HG02973 (cell line): ENCODE results near the gene STXBP6.
"Not testable (repeated sequence)": the region's sequence is repeated elsewhere in the genome, so short reads cannot be mapped to it uniquely, and the experiment has no call there.

Experiments
- ATAC-seq: cut with Tn5 transposase; IDR thresholded peaks from one replicate; pipeline ENCODE4 v1.9.1; 2021; ENCODE audit warnings: moderate library complexity; ENCODE audit not compliant: unreplicated experiment

STXBP6 gene

GRCh38 chr14:24813819-24814259, 236.1 kb downstream of the STXBP6 start:
- ATAC-seq: no peak

GRCh38 chr14:24813089-24813815, 236.7 kb downstream of the STXBP6 start:
- ATAC-seq: no peak

- ATAC-seq: no peak
These were observed 240.8 kb downstream of the STXBP6 start for GRCh38 chr14:24809135-24809534.

GRCh38 chr14:24808412-24808811, 241.5 kb downstream of the STXBP6 start:
- no peak for ATAC-seq

GRCh38 chr14:24806061-24806678, 243.8 kb downstream of the STXBP6 start:
- ATAC-seq: no peak

- ATAC-seq: no peak
These were observed 245.3 kb downstream of the STXBP6 start for GRCh38 chr14:24804552-24805212.

GRCh38 chr14:24803933-24804494, 245.9 kb downstream of the STXBP6 start:
- no peak for ATAC-seq

GRCh38 chr14:24803426-24803825, 246.5 kb downstream of the STXBP6 start:
- not testable (repeated sequence) for ATAC-seq

GRCh38 chr14:24802236-24802635, 247.7 kb downstream of the STXBP6 start:
- ATAC-seq: no peak

- no peak for ATAC-seq
These were observed 248.9 kb downstream of the STXBP6 start for GRCh38 chr14:24801024-24801423.

GRCh38 chr14:24798911-24799462, 251.0 kb downstream of the STXBP6 start:
- peak; percentile 66 for ATAC-seq

GRCh38 chr14:24795406-24795805, 254.5 kb downstream of the STXBP6 start:
- ATAC-seq: no peak

- ATAC-seq: no peak
These were observed 255.2 kb downstream of the STXBP6 start for GRCh38 chr14:24794644-24795305.

- ATAC-seq: no peak
These were observed 259.8 kb downstream of the STXBP6 start for GRCh38 chr14:24790196-24790595.

- no peak for ATAC-seq
These were observed 260.5 kb downstream of the STXBP6 start for GRCh38 chr14:24789378-24789884.

GRCh38 chr14:24785698-24786097, 264.2 kb downstream of the STXBP6 start:
- no peak for ATAC-seq

- ATAC-seq: no peak
These were observed 265.0 kb downstream of the STXBP6 start for GRCh38 chr14:24784981-24785380.

GRCh38 chr14:24783791-24784190, 266.2 kb downstream of the STXBP6 start:
- no peak for ATAC-seq

GRCh38 chr14:24780281-24780680, 269.7 kb downstream of the STXBP6 start:
- no peak for ATAC-seq

GRCh38 chr14:24777678-24778077, 272.3 kb downstream of the STXBP6 start:
- no peak for ATAC-seq

- no peak for ATAC-seq
These were observed 274.0 kb downstream of the STXBP6 start for GRCh38 chr14:24775950-24776349.
